Measurements from ENCODE around the gene DBP. TPM values are rescaled to one million over a fixed set of nuclear protein-coding genes. Genes with fewer than 3 reads are reported as not detected.

DBP gene
- total and polyA plus RNA-seq, 2 of the 13 experiments (the other 11 are each of a cell fraction or from before 2014, with no cell fraction given): 1.7 to 5.8 TPM

- TF ChIP-seq CEBPZ (IDR thresholded peaks at IDR 0.05; ENCODE audit: low read length): no peak
- no peak for TF ChIP-seq GLI4 (CRISPR knock-in tag; IDR thresholded peaks at IDR 0.05; ENCODE audit: borderline replicate concordance)
- TF ChIP-seq BORCS8-MEF2B (CRISPR knock-in tag; IDR thresholded peaks at IDR 0.05): peak; percentile 52; the same call in 1 of the 2 replicates
- TF ChIP-seq HNRNPUL1 (IDR thresholded peaks at IDR 0.05; ENCODE audit: low read depth, low read length): no peak
- peak; percentile 98 for TF ChIP-seq THAP9 (CRISPR knock-in tag; IDR thresholded peaks at IDR 0.05; ENCODE audit: borderline replicate concordance)
- no peak for TF ChIP-seq ZBTB14 (CRISPR knock-in tag; IDR thresholded peaks at IDR 0.05)
- peak; percentile 95 for TF ChIP-seq AHR (CRISPR knock-in tag; IDR thresholded peaks at IDR 0.05)
- TF ChIP-seq ZKSCAN1 (IDR thresholded peaks at IDR 0.05; ENCODE audit: low read length): 0 out of 2 replicates have a peak, but pooled peaks have one; percentile 49
- no peak for TF ChIP-seq DDIT3 (CRISPR knock-in tag; IDR thresholded peaks at IDR 0.05)
- peak; percentile 46 for TF ChIP-seq TGIF2 (CRISPR knock-in tag; IDR thresholded peaks at IDR 0.05)
- 0 out of 2 replicates have a peak, but pooled peaks have one; percentile 76 for TF ChIP-seq ZNF569 (CRISPR knock-in tag; IDR thresholded peaks at IDR 0.05; ENCODE audit: borderline replicate concordance)
- TF ChIP-seq ZNF609 (CRISPR knock-in tag; IDR thresholded peaks at IDR 0.05; ENCODE audit: borderline replicate concordance): 0 out of 2 replicates have a peak, but pooled peaks have one; percentile 48
These were observed 18.1 kb downstream of the DBP start, which contains the start of the genes RPL18 and SPHK2 (continued) for GRCh38 chr19:48618916-48619691.

Data from HepG2 (cell line).